NB4 (cell line): ENCODE measurements around the gene AJUBA.

ENCODE experiments used
- CTCF ChIP-seq: IDR thresholded peaks from one replicate; pipeline ENCODE4 v1.5.1; 2012; ENCODE audit warnings: low read depth, low read length
- TF ChIP-seq, protein P1 (sequence below): IDR thresholded peaks from 2 replicates; pipeline ENCODE4 v1.6.1; 2011; ENCODE audit warnings: low read depth, low read length

GRCh38 chr14:22980672-22981089 is 1.7 kb downstream of the AJUBA start:
- no peak for TF ChIP-seq CTCF
- TF ChIP-seq, protein P1, sequence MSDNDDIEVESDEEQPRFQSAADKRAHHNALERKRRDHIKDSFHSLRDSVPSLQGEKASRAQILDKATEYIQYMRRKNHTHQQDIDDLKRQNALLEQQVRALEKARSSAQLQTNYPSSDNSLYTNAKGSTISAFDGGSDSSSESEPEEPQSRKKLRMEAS: no peak
